CD4-positive, alpha-beta T cell treated with Interleukin-12 subunit alpha and Interleukin-12 subunit beta, for 1 hour (primary cell): Measurements from ENCODE around the gene WWC2.

Experiments
- DNase-seq: peaks from one replicate; pipeline ENCODE4 v3.0.0-alpha.2; 2020

The WWC2 gene

DNA sequence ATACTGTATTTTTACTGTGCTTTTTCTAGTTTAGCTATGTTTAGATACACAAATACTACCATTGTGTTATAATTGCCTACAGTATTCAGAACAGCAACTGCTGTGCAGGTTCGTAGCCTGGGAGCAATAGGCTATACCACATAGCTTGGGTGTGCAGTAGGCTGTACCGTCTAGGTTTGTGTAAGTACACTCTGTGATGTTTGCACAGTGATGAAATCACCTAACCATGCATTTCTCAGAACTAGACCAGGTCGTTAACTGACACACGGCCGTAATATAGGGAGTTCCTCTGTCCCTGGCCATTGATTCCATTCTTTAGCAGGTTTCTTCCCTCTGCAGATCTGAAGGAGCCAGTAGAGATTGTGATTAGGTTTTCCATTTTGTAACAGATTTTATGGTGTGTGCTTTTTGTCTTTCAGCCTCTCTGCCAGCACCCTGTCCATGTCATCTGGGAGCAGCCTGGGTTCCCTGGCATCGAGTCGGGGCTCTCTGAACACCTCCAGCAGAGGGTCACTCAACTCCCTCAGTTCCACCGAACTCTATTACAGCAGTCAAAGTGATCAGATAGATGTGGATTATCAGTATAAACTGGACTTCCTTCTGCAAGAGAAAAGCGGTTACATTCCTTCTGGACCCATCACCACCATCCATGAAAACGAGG is 161.6 kb downstream of the WWC2 start:
- DNase-seq = no peak

DNA sequence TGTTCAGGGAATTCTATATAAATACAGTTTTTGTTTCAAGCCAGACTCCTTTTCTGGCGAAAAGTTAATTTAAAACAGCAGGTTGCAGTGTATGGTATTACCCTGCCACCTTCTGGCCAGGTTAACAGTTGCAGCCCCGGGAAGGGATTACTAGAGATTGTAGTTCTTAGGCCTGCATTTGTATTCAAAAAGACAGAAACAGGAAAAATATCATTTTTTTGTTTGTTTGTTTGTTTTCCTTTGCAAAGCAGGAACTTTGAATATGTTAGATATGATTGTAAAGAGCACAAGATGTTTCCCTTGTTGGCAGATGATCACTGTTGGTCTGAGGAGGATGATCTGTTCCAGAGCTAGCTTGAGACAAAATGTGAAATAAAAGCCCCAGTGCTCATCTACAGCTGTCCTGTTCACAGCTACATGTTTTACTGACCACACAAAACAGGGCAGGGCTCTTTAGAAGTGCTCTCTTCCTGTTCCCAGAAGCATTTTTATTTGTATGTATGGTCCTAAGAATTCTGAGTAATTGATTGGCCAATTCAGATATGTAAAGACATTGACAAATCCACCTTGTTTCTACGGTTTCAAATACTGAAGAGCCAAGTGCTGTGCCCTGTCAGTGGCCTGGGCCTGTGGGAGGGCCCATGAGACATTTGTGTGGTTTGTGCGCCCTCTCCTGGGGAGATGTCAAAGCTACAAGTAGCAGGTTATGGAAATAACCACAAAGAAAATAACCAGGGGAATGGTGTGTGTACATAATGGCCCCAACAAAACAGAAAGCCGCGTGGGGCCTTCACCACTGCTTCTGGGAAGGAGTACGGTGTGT is 163.1 kb downstream of the WWC2 start:
- peak; percentile 72 for DNase-seq

DNA sequence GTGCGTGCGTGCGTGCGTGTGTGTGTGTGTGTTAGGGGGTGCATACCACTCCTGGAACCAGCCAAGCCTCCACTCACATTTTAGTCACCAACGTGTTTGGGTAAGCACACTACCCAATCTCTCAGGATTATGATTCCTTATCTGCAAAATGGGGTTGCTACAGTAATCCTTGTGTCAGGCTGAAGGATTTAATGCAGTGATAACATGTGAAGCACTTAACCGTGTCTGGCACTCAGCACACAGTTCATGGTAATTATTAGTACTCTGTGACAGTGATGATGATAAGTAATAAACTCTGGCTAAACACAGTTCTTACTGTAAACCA is 163.7 kb downstream of the WWC2 start:
- DNase-seq = no peak

DNA sequence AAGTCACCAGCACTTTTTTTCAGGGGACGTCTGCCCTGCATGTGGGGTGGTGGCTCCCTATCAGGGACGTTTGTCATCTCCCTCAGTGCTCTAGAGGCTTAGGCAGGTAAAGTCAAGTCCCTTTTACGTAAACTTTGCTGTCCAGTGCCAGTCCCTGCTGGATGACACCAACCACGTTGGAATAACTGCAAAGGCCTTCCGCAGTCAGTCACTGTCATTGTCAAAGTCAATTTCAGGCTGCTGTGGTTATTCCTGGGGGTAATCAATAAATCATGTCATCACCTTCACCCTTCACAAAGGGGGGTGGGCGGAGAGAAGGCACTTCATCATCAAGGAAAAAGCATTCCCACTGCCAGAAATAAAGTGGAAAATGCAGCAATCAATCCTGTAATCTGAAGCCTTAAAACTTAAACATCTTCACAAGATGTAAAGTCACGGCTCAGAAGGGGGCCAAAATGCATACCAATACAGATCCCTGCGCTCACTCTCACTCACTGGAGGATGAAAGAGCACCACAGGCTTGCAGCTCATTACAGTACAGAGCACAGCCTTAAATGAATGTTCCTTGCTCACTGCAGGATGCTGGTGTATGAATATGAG is 164.8 kb downstream of the WWC2 start:
- no peak for DNase-seq

DNA sequence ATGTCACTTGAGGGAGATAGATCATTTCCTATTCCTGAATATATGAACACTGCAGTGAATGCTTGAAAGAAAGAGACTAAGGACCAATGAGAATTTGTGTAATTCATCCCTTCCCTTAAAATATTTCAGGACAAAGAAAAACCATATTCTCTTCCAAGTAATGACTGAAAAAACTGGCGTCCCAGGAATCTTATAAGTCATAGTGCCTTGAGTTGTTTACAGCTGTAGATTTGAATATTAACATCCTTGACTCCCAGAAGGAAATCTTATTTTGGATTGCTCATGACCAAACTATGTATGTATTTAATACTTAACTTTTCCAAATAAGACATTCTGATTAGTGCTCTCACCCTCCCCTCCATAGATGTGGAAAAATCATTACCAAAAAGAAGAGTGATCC is 165.6 kb downstream of the WWC2 start:
- no peak for DNase-seq

DNA sequence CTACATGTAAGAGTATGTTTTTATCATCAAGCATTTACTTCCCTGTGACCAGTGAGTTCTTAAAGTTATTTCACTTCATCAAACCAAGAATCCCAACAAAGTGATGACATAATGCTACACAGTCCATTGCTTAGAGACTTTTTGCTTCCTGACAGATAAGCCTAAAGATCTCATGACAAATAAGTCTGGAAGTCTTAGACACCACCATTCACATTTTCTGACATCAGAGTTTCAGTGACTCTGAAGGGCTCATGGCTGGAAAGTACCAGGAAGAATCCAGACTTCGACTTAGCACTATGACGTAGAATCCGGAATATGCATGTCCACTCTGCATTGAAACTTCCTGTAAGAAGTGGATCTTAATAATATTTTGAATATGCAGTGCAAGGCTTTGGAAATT is 167.3 kb downstream of the WWC2 start:
- no peak for DNase-seq

DNA sequence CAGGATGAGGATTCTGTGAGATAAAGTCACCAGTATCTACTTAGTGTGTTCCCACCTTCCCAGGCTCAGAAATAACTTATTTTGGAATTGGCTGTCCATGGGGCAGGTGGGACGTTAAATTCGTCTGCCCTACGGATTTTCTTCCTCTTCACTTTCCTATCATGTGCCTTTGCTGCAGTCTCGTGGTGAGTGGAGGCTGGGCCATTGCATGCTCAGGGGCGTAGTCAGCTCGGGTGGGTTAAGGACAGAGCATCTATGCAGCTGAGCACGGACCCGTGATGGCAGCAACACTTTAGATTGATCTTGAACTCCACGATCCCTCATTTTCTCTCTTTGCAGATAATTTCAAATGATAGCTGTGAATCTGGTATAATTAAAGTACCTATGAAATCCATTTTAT is 169.5 kb downstream of the WWC2 start:
- no peak for DNase-seq

DNA sequence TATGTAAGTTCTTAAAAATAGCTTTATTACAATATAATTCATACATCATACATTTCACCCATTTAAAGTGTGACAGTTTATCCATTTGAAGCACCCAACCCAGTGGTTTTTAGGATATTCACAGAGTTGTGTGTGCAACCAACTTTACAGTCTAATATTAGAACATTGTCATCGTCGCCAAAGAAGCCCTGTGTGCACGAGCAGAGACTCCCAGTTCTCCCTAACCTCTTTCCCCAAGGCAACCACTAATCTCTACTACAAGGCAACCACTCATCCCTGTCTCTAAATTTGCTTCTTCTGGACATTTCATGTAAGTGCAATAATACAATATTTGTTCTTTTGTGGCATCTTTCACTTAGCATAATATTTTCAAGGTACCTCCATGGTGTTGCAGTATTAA is 173.3 kb downstream of the WWC2 start:
- DNase-seq = no peak

DNA sequence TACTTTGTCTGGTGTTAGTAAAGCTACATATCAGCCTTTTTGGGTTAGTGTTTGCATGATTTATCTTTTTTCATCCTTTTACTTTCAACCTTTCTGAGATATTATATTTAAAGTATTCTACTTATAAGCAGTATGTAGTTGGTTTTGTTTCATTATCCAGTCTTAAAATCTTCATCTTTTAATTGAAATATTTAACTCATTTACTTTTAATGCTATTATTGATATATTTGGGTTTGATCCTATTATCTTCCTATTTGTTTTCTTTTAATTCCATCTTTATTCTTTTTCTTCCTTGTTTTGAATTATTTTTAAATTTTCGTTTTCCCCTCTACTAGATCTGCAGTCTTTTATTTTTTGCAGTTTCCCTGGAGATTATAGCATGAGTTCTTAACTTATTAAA is 177.0 kb downstream of the WWC2 start:
- DNase-seq = no peak

DNA sequence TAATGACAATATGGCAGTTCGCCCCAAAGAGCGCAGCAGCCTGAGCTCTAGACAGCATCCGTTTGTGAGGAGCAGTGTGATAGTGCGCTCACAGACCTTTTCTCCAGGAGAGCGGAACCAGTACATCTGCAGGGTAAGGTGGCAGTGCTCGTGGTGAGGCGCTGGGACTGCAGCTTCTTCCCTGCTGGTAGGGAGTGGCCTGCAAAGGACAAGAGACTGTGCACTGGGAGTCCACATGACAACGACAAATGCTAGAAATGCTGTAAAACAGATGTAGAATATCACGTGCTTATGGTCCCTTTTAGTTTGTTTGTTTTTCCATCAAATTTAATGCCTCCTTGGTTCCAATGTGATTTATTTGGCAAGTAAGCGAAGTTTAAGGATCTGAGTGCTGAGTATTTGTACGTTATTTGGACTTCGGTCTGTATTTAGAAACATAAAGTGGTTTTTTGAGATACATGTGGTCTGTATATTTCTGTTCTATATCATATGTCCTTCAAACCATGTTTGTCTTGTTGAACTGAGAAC is 185.3 kb downstream of the WWC2 start:
- no peak for DNase-seq

DNA sequence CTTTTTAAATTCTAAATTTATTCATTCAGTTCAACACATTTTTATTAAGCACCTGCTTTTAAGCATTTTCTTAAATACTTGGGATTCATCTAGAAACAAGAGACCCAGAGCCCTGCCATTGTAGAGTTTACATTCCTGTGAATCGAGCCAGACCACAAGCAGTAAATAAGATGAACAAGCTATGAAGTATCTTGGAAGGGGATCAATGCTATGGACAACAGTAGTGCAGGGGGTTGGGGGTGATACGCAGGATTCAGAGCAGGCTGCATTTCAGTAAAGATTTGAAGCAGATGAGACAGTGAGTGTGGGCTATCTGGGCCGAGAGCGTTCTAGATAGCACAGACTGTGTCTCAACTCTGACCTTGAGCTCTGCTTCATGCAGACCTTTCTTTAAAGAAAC is 185.9 kb downstream of the WWC2 start:
- DNase-seq = no peak

DNA sequence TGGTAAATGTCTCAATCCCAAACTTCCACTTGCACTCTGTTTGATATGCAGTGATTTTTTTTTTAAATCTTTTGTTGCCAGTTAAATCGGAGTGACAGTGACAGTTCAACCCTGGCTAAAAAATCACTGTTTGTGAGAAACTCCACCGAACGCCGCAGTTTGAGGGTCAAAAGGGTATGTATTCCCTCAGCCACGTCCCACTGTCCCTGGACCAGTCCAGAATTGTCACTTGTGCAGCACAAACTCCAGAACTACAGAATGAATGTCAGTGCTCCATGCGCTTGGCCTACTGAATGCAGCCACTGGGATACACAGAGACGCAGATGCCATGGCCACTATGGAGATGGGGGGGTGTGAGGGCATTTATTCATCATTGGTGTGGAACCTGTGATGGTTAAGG is 186.8 kb downstream of the WWC2 start:
- no peak for DNase-seq

DNA sequence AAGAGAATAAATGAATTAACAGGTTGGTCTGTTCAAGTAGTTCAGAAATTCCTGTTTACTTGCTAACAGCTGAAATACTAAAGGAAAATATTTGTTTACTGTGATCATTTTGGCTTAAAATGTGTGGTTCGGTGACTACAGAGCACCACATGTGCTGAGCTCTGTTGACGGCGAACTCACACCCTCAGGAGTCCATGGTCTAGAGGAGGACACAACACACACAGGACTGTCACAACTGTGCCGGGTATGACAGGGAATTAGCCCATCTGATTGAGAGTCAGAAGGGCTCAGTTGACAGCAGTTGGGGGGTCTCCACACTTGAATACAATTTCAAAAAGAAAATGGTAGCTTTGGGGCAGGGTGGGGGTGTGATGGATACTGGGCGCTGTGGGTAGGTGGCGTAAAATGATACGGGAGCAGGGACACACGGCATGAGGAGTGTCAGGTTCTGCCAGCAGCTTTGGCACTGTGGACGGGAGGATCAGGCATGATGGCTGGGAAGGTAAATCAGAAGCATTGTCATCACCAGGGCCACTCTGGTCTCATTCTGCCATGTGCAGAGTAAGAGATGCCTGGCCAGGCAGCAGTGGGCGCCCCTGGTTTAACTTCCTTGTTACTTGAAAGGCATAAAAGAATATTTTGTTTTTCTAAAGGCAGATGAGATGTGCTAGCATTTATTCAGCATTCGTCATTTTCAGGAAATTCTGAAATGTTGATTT is 187.7 kb downstream of the WWC2 start:
- no peak for DNase-seq

DNA sequence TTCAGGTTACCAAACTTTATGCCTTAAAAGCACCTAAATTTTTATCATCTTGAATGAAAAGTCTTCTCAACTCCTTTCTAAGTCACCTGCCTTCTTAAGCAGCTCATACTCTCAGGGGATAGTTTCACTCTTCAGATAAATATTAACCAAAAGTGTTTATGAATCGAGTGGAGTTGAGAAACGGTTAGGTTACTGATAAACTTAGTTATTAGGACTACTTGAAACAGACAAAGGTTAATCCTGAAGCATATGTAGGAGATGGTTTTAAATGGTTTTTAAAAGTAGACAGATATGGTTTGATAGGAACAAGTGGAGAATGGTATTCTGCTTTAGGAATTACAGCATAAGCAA is 188.2 kb downstream of the WWC2 start:
- DNase-seq = no peak

DNA sequence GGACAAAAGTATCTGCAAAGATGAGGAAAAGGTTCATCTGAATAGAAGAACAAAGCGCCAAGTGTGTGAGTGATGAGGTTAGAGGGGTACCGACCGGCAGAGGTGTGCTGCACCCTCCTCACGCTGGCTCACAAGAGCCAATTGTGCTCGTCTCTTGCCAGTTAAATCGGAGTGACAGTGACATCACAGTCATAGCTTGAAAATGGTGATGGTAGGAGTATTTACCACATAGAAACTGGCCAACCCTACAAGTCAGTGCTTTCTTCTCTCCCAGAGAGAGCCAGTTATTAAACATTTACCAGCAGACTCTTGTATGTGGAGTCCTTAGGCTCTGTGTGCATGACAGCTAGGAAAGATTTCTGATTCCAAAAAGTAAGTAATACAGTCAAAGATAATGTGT is 188.6 kb downstream of the WWC2 start:
- no peak for DNase-seq

DNA sequence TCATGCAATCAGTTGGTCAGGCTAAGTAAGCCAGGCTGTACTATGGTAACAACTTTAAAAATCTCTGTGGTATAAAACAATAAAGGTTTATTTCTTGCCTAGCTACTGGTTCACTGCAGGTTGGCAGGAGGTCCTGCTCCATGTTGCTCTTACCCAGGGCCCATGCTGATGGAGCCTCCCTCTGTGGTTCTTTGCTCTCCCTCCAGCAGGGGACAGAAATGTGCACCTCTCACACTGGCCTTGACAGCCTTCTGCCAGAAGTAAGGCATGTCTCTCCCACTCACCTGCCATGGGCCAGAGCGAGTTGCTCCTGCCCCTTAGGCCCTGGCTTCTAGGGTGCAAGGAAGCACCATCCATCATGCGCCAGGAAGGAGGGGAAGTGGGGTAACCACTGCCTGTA is 189.9 kb downstream of the WWC2 start:
- DNase-seq = no peak

DNA sequence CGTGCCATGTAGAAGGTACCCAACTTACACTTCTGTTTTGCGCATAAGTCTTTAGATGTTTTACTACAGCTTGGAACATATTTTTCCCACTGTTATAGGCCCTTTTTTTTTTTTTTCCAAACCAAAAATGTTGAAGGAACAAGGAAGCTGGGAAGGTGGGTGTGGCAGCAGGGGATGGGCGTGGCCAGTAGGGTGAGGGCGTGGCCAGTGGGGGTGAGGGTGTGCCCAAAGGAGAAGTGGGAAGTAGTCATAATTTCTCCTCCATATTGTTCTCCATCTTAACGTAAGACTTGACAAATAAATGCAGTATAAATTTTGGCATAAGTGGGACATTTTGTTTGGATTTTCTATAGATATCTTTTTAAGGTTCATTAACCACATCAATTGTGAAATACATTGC is 190.6 kb downstream of the WWC2 start:
- DNase-seq = no peak

DNA sequence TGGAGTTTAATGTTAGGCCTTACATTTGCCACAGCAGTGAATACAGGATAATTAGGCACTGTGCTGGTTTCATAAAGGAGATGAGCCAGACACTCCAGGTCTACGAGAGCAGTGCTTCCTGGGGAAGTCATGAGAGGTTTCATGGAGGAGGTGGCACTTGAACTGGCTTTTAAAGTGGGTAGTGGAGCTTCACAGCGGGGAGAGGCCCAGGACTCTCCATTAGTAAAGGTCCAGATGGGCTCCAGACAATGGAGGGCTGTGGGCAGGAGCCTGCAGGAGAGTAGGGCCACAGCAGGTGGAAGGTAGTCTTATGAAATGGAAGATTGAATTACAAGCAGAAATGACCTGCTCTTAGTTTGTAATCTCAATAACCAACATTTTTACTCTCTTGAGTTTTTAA is 192.0 kb downstream of the WWC2 start:
- DNase-seq = no peak

DNA sequence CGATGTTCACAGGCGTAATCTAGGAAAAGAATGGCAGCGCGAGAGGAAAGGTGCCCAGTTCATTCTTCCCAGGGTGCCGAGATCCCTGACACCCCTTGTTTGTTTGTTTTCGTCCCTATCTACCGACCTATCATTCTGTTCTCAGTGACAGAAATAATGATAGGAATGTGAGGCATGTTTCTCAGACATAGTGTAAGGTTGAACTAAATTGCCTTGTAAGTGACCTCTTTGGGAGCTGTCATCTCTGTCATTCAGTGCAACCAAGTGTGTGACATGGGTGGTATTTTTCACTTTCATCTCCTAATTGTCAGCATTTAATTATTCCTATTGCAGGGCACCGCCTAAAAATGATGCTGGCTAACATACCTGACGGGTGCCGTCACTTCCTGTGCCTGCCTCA is 196.7 kb downstream of the WWC2 start:
- no peak for DNase-seq

DNA sequence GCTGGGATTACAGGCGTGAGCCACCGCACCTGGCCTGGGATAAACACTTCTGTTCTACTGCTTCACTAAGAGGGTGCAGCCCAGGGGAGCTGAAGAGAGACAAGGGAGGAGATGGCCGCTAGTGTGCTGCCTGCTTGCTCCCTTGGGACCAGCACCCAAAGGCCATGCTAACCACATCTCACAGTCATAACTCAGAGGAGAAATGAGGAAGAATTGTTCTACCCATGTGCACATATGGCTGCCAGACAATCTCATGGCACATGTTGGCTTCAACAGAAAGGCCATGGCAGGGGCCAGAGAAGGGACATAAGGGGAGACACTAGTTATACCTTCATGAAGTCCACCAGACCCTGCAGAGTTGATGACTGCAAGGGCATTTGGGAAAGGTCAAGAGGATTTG is 198.6 kb downstream of the WWC2 start:
- no peak for DNase-seq

DNA sequence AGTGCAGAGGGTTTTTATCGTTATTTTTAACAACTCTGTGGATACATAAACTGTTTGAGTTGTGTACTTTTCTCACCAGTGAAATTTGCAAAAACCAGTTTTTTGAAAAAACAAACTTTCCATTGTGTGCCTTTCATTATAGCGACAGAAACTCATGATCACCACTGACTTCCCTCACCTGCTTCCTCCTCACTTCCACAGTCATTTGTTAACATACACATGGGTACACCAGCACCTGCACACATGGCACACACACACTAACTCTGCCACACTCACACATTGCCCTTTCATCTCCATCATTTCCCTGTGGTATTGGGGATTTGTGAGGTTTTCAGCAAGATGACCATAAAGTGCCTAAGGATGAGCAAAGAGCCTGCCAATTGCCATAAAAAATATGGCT is 200.4 kb downstream of the WWC2 start:
- no peak for DNase-seq

DNA sequence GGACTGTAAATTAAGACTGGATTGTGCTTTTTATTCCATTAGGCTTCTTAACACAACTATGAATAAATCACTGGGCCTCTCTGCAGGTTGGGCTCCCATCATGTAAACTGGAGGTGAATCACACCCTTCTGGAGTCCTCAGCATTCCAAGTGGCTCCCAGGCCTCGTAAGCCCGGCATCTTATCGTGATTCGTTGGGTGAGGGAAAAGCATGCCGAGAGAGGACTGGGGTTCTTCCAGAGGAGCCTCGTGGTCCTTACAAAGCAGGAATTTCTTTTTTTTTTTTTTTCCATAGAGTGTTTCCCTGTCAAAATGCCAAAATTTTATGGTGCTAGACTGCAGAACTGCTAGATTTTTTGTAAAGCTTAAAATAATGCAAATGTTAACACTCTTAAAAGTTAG is 201.0 kb downstream of the WWC2 start:
- DNase-seq = no peak

DNA sequence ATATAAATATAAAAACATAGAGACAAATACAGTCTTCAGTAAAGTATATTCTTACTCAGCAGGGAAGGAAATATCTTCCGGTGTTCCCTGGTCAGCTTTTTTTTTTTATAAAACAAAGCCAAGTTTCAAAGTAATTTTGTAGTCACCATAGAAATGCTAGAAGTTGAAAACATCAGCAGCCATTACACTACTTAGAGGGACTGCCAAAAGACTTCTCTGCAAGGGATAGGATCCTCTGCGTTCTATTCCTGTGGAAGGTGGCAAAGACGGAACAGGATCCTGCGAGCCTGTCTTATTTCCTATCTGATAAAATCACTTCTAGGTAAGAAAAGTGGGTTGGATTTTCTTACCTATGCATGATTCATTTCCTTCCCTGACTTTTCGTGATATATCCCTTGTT is 201.6 kb downstream of the WWC2 start:
- no peak for DNase-seq

DNA sequence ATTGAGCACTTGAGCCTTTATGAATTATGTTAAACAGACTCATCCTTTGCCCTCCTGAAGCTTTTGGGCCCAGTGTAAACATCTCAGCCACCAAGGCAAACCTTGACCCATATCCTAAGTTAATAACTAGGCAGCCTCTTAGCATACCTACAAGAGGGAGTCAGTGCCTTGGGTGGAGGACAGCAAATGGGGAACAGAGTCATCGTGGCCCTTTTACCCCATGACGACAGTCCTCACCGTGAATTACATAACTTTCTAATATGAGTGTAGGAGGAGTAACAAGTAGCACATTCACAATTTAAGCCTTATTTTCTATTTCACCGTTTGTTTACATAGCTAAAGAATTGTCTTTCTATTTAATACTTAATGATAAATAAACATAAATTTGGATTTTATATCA is 204.2 kb downstream of the WWC2 start:
- DNase-seq = no peak
